Measurements from ENCODE around the gene ELMO1. TPM values are rescaled to one million over a fixed set of nuclear protein-coding genes. Genes with fewer than 3 reads are reported as not detected.

ELMO1 gene
- total RNA-seq, 2 donors from 2014 or later: 5.6 to 16.1 TPM

DNA sequence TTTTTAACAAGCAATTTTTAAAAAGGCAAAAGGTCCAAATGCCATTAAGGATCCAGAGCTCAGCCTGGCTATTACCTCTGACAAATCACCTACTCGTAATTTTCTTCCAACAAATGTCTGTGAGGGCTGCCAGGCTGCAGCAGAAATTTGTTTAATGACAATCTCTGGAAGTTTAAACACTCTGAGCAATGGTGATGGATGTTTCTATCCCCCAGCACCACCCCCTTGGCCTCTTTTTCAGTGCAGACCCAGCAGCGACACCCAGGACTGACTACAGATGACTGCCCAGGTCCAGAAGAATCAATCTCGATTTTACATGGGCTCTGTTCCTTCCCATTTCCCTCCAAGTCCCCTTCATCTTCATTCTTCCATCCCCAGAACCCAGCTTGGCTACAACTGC, 523.0 kb downstream of the ELMO1 start:
- intact Hi-C loops (cut with DNase I, micrococcal nuclease): no loop called here
- ATAC-seq (no peak), DNase-seq (no peak)

DNA sequence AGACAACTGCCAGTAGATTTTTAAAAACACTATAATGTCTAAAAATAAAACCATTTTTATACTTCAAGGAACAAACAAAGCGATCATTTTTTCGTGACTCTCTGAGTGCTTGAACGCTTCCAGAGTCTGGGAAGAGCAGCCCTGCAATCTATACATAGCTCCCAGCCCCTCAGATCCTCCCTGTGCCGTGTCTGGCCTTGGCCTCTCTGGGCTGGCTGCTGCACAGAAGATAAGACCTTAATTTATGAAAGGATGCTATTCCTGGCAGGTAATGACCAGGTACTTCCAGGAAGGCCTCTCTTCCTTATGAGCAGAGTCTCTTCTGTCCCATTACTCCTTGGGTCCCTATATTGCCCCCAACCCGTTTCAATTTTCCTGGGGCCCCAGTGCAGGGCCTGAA, 523.5 kb downstream of the ELMO1 start:
- ATAC-seq (no peak), DNase-seq (no peak)
- intact Hi-C loops (cut with DNase I, micrococcal nuclease): no loop called here

DNA sequence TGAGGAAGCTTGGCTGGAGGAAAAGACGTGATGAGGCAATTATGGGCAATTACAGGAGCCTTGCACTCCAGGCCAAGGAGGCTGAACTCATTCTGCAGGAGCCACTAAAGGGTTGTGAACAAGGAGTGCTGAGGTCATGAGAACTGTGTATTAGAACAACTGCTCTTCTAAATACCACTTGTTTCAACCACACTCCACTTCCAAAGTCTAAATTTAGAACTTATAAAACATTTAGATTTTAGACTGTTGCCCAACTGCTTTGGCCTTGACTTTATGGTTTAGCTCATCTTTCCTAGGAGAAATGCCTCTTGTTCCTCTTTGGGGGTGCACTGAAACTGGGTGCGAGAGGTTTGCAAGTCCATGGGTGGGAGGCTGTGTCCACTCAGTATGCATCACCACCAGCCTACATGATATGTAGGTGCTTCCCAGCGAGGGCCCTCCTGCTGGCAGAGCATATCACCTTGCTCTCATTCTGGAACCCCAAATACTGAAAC, 524.7 kb downstream of the ELMO1 start:
- DNase-seq: peak in 1 of 2 donors; percentile 16
- peak; percentile 98 for ATAC-seq
- intact Hi-C loops (cut with DNase I, micrococcal nuclease): no loop called here

DNA sequence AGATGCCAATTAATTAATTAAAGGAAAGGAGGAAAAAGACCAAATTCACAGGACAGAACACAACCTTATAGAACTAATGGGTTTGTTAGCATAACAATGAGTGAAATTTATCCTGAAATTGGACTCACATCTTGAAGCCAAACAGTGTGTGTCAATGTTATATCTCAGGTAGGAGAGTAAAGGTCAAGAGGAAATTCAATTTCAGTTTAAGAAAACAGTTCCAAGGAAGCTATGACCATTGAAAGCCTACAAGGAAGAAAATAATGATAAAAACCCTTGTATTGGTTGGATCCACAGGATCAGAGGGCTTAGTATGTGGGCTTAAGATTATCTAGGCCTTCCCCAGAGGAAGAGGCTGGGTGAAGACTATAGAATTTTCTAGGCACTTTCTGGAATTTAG, 525.5 kb downstream of the ELMO1 start:
- DNase-seq (no peak), ATAC-seq (peak; percentile 77)
- intact Hi-C loops (cut with DNase I, micrococcal nuclease): no loop called here

DNA sequence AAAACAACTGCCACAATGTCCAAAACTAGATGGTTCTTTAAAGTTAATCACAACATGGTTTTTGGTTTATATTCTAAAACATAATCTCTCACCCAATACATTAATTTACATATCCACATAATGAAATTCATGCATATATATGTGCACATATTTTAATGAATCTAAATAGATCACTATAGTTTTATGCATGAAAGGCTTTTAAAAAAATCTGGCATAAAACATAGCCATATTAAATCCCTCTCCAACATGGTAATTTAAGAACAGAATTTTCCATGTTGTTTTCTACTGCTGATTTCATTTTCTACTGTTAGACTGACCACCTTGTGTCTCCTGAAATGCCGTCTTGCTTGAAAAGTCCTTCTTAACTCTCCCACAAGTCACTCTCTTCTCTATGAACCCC, 528.2 kb downstream of the ELMO1 start:
- DNase-seq (no peak), ATAC-seq (no peak)
- intact Hi-C loops (cut with DNase I, micrococcal nuclease): no loop called here

DNA sequence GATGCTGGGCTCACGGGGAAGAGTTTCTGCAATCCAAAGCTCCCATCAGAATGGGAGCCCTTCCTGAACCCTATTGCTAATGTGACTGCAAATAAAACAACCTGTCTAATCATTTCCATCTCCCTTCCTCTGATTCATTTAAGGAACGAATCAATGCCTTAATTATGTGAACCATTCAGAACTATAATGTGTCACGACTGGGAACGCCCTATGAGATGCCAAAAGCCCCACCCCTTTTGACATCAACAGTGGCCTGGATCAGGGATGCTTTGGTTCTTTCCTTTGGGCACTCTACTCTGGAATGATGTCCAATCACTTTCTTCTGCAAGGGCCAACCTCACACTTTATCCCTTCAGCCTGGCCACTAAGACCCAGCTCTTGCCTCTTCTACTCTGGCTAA, 528.9 kb downstream of the ELMO1 start:
- intact Hi-C loops (cut with DNase I, micrococcal nuclease): no loop called here
- ATAC-seq: no peak
- no peak for DNase-seq

DNA sequence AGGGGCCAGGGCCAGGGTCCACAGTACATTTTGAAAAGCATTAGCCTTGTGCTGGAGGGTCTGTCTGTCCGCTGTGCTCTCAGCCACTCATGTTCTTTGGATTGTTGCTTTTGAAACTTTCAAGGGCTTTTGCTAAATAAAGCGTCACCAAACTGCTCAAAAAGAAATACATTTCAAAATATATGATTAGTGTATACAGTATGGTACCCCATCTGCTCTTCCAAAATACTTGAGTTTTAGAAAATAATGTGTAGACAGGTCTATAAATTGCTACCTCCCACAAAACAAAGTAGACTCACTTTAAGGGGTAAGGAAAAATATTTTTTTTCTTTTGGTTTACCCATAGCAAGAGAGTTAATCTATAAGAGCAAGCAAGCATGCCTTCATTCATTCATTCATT, 530.1 kb downstream of the ELMO1 start:
- DNase-seq: no peak
- ATAC-seq: no peak
- intact Hi-C loops (cut with DNase I, micrococcal nuclease): no loop called here

DNA sequence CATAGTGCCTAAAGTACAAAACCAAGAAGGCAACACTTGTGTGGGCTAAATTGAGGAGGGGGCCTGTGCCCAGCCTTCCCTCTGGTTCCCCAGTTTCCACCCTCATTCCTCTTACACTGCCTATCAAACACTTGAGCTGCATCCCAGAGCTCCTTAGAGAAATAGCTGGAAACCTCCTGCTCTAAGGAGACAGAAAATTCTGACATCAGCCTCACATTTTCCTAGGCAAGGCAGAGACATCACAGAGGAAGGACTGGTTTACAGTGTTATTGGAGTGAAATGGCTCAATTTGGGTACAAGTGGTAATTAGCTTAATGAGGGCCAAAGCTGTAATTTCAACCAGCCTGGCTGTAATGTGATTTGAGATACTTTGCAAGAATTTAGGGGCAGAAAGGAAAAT, 532.0 kb downstream of the ELMO1 start:
- intact Hi-C loops (cut with DNase I, micrococcal nuclease): no loop called here
- DNase-seq: no peak

DNA sequence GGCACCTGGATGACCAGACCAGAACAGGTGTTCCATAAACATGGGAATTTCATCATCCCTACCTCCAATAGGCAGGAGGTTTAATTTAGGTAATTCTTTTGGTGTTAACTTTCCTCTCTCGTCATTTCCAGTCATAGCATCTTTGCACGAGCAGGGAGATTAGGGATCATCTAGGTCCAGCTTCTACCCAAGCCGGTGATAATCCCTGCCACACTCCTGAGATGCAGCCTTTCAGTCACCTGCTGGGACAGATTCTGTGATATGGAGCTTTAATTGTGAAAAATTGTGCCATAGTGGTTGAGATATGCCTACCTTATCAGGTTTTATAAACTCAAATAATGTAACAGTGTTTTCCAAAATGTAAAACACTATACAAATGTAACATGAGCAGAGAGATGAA, 532.5 kb downstream of the ELMO1 start:
- intact Hi-C loops (cut with DNase I, micrococcal nuclease): no loop called here
- DNase-seq (no peak), ATAC-seq (no peak)

More for the DNA sequence above, 532.0 kb downstream of the ELMO1 start:
- no peak for ATAC-seq

DNA sequence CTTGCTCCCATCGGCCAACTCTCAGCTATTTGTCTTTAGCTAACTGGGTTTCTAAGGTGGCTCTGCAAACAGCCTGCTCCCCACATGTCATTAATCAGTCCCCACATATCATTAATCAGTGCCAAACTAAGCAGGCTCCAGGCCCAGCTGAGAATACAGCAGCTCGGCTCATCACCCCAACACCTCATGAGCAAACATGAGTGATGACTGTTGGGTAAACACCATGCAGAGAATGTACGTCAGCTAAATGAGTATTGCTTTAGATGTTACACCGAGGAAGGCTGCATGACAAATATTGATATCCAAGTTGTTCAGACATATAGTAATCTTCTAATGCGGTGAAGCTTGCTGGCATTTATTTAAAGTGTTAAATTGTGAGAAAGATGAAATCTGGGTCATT, 536.9 kb downstream of the ELMO1 start:
- DNase-seq: no peak
- ATAC-seq: peak; percentile 83
- intact Hi-C loops (cut with DNase I, micrococcal nuclease): no loop called here

DNA sequence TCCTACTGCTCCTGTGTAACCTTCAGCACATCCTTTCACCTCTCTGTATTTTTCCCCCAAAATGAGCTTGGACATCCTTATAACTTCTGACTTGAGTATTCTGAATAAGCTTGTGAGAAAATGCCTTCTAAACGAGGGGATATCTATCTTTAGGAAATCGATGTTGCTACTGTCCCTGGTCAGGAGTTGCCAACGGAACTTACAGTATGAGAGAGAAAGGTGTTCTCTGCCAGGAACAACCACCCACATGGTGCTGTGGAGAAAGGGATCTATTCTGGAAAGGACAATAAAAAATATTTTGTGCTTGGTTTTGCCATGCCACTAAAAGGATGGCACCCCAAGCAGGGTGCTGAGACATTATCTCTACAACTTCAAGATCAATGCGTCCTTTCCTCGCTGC, 537.8 kb downstream of the ELMO1 start:
- ATAC-seq (no peak), DNase-seq (no peak)
- intact Hi-C loops (cut with DNase I, micrococcal nuclease): no loop called here

DNA sequence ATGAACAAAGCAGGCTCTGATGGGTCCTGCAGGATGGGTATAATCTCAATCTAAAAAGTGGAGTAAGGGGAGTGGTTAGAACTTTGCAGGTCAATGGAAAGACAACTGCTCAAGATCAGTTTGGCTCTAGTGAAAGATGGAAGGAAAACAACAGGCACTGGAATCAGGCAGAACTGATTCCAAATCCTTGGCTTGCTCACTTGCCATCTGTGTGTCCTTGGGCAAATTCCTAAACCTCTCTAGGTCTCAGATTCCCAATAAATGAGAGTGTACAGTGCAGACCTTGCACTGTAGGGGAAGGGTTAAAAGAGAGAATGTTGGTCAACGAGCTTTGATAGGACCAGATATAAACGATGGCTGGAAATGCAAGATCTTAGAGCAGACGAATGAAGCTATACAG, 538.3 kb downstream of the ELMO1 start:
- ATAC-seq (no peak), DNase-seq (no peak)
- intact Hi-C loops (cut with DNase I, micrococcal nuclease): no loop called here

DNA sequence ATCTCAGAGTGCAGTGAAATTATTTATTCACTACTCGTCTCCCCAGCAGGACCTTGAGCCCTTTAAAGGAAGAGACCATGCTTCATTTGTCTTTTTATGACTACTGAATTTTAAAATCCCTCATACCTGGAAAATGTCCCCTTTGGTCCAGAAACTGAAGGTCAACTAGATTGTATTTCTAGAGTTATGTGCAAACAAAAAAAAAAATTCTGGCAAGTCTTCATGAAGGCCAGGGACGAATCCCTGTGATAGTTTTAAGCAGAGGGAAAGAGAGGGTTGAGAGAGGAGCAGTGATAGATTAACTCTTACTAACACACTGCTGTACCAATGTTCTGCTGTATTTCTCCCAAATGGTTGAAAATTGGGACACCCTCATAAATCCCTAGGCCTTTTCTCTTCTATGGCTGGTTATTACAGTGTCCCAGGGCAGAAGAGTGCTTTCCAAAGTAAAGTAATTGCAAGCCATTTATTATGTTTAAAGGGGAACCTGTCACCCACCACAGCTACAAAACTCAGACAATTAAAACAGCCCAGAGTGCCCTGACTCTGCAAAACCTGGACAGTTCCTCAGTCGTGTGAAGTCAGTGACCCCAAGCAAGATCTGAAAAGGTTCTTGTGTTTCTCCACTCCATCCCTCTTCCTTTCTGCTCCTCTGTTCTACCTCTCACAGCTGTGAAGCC, 541.6 kb downstream of the ELMO1 start:
- no peak for ATAC-seq
- intact Hi-C loops (cut with DNase I, micrococcal nuclease): no loop called here
- DNase-seq: no peak

DNA sequence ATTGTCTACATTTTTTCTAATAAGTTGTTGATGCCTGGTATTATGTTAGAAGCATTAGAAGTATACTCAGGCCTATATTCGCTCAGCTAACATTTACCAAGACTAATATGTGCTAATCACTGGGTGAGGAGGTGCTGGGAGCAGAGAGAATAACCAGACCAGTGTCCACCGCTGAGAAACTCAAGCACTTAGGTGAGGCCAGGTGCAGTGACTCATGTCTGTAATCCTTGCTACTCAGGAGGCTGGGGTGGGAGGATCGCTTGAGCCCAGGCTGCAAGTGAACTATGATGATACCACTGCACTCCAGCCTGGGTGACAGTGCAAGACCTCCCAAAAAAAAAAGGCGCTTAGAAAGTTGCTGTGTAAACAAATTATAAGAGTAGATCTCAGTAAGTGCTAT, 542.2 kb downstream of the ELMO1 start:
- DNase-seq (no peak), ATAC-seq (no peak)
- intact Hi-C loops (cut with DNase I, micrococcal nuclease): no loop called here

DNA sequence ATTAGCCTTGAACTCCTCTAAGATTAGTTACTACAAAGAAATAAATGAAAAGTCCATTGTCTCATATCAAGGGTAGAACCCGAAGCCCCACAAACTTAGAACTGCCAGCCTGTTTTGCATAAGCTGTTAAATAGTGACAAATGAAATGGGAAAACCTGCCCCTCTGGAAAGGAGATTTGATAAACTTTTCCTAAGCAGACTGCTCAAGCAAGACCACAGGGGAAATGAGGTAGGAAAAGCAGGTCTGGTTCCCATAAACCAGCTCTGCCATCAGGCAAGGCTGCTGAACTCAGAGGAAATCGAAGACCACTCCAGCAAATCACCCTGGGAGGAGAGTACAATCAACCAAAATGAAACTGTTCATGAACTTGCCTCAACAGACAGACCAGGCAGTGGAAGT, 542.8 kb downstream of the ELMO1 start:
- ATAC-seq (no peak), DNase-seq (no peak)
- intact Hi-C loops (cut with DNase I, micrococcal nuclease): no loop called here

DNA sequence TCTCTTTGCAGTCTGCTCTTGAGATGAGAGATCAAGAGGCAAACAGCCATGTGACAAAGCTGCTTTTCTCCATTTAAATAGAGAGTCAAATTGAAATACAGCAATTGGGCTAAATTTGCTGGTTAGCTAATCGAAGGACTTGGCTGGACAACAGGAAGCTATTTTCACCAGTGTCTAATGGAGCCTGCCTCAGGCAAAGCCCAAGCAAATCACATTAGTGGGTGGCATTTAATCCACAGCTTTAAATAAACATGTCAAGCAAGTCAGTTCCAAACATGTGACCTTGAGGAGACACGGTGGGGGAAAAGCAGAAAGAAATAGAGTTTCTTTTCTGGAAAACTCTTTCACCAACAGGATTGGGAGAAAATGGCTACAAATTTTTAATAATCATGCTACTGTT, 543.9 kb downstream of the ELMO1 start:
- no peak for DNase-seq
- no peak for ATAC-seq
- intact Hi-C loops (cut with DNase I, micrococcal nuclease): no loop called here

DNA sequence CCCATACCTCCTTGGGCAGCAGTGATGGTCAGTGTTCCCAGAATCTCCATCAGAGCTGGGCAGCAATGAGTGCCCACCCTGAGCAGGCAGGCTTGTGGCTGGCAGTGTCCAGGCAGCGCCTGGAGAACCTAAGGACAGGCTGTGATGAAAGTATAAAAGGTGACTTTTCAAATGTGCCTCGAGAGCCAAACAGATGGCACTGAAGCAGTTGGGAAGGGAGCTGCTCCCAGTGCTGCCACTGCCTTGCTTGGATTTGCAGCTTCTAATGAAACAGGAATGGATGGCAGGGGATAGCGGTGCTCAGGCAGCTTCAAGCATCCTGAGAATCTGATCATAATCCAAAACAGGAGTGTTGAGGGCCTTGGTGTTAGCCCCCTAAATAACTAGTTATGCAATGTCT, 544.6 kb downstream of the ELMO1 start:
- ATAC-seq (no peak), DNase-seq (no peak)
- intact Hi-C loops (cut with DNase I, micrococcal nuclease): no loop called here

DNA sequence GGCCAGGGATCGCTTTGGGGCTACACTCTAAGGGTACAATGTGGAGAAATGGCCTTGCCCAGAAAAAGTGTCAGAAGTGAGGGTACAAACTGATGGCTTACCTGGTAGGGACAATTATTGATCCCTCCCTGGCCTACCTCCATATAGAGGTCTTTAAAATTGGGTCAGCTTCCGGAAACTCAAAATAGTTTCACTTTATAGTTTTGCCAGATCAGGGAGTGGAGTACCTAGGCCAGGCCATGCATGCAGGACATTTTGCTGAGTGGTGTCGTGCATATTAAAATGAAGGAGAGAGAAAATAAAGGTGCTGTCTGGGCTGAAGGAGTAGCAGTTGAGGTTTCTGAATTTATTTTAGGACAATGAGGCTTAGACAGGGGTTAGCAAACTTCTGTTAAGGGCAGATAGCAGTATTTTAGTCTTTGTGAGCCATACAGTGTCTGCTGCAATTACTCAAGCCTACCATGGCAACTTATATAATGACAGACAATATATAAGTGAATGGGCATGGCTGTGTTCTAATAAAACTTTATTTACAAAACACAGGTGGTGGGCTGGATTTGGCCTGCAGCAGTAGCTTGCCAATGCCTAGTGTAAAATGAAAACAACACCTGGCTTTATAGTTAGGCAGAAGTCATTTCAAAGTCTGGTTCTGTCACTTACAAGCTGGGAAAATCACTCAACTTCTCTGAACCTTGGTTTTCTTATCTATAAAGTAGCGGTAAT, 547.5 kb downstream of the ELMO1 start:
- no peak for DNase-seq
- intact Hi-C loops (cut with DNase I, micrococcal nuclease): no loop called here
- ATAC-seq: no peak

DNA sequence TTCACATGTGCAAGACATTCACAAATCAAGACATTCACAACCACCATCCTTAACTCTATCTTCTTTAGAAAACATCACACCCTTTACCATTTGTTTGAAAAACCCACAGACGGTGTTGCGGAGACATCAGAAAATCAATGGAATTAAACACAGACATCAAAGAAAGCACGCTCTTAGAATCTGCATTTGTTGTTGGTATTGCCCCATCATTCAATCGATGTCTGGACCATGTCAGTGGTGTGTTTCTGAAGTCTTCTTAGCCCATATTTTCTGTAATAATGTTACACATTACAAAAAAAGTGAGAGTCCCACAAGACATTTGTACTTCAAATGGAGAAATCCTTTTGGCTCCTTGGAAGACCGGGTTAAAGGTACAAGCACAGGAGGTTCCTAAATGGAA, 550.5 kb downstream of the ELMO1 start:
- DNase-seq (no peak), ATAC-seq (no peak)
- intact Hi-C loops (cut with DNase I, micrococcal nuclease): no loop called here

DNA sequence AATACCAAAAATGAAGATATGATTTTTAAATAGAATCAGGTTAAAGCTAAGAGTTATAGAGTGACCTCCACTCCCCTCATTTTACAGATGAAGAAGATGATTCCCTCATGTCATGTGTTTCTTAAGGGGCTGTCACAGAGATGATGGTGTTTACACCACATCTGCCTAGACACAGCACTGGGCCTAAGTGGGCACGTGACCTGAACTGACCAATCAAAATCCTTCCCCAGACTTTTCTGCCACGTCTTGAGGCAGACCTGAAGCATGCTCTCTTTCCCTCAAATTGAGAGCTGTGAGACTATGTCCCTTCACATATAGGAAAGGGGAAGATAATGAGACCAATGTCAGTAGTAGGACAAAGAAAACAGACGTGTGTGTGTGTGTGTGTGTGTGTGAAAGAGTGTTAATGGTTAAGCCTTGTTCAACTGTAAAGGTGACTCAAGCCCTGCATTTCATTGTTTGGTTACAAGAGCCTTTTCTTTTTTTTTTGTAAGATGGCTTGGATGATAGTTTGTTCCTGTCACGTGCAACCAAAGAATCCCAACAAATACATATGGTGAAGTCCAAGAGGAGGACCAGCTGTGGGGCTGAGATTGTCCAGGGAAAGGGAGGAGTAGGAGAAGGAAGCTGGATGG, 551.6 kb downstream of the ELMO1 start:
- DNase-seq (no peak), ATAC-seq (peak; percentile 51)
- intact Hi-C loops (cut with DNase I, micrococcal nuclease): no loop called here

Measured in left colon (tissue), 2 donors.